Spleen (tissue), 11 donors: Measurements from ENCODE around the gene FBLN5. TPM values are rescaled to one million over a fixed set of nuclear protein-coding genes. Genes with fewer than 3 reads are reported as not detected.
A peak's percentile ranks its signal among the peaks of the same experiment; 100 is the strongest.

Experiments used
- DNase-seq: peaks from one replicate; pipeline ENCODE4 v3.0.0-alpha.2; 2020
- H3K27ac ChIP-seq, 8 donors: fragments of 200-600 bp; sonication (generic) in 7 of 8; 1 replicate in 4 of 8; 2 replicates in 4 of 8; pipeline versions ENCODE4 v1.5.0 to v1.8.0; 2016 to 2021; ENCODE audit warnings: inconsistent platforms in 4 of 8, mild to moderate bottlenecking in 4 of 8, moderate library complexity in 1 of 8
- H3K27me3 ChIP-seq, 7 donors: fragments of 200-600 bp; sonication (generic) in 6 of 7; replicated peaks in 1 of 7; 1 replicate in 4 of 7; 2 replicates in 3 of 7; pipeline versions ENCODE4 v1.5.0 to v1.8.0; 2016 to 2021; ENCODE audit warnings: inconsistent platforms in 3 of 7, mild to moderate bottlenecking in 1 of 7
- H3K36me3 ChIP-seq, 6 donors: fragments of 200-600 bp; sonication (generic) in 5 of 6; 1 replicate in 4 of 6; 2 replicates in 2 of 6; pipeline versions ENCODE4 v1.5.0 to v1.8.0; 2016 to 2021; ENCODE audit warnings: inconsistent platforms in 2 of 6
- H3K4me1 ChIP-seq, 6 donors: fragments of 200-600 bp; sonication (generic) in 5 of 6; 1 replicate in 3 of 6; 2 replicates in 3 of 6; pipeline versions ENCODE4 v1.5.0 to v1.8.0; 2016 to 2021; ENCODE audit warnings: inconsistent platforms in 3 of 6
- H3K4me3 ChIP-seq, 8 donors: fragments of 200-600 bp; sonication (generic) in 7 of 8; 1 replicate in 4 of 8; 2 replicates in 4 of 8; pipeline versions ENCODE4 v1.5.0 to v1.8.0; 2016 to 2021; ENCODE audit warnings: inconsistent platforms in 4 of 8, mild to moderate bottlenecking in 4 of 8, moderate library complexity in 2 of 8
- H3K9me3 ChIP-seq, 8 donors: fragments of 200-600 bp; sonication (generic) in 7 of 8; 1 replicate in 4 of 8; 2 replicates in 4 of 8; pipeline versions ENCODE4 v1.5.0 to v1.8.0; 2016 to 2021; ENCODE audit warnings: inconsistent platforms in 4 of 8
- CTCF ChIP-seq, 11 experiments: fragments of 200-600 bp in 7 of 11; fragments of 450-650 bp in 4 of 11; sonication (generic) in 4 of 11; IDR thresholded peaks in 8 of 11; conservative IDR thresholded peaks in 3 of 11; 1 replicate in 7 of 11; 2 replicates in 4 of 11; pipeline versions ENCODE4 v1.4.0 to v1.8.0; 2016 to 2021; ENCODE audit warnings: antibody characterized with exemption in 11 of 11, inconsistent platforms in 4 of 11, mild to moderate bottlenecking in 1 of 11
- POLR2A ChIP-seq, 3 donors: fragments of 450-650 bp; IDR thresholded peaks; one replicate each; pipeline ENCODE4 v1.5.1; 2017; ENCODE audit warnings: antibody characterized with exemption in 3 of 3, mild to moderate bottlenecking in 1 of 3
- POLR2AphosphoS5 ChIP-seq, 3 donors: sonication (generic); formaldehyde crosslinking; IDR thresholded peaks; one replicate each; pipeline ENCODE4 v1.5.1; 2017; ENCODE audit warnings: antibody characterized with exemption in 3 of 3
- WGBS, 5 donors: extraction: QIAGEN DNeasy Blood & Tissue Kit in 3 of 5; methylation state at CpG; one replicate each; pipeline versions ENCODE4 v1.1.5 to v1.1.7; 2013 to 2018; 5-methylcytosine and 5-hydroxymethylcytosine counted together
- intact Hi-C: fragments of 100-400 bp; cut with DNase I; formaldehyde crosslinking; loops from one replicate; pipeline ENCODE4 v1.15.0; 2023; ENCODE audit warnings: low total_unique reads
- polyA plus RNA-seq, 3 donors: library from polyadenylated mRNA; stranded (reverse); fragments of 200-250 nt; gene quantifications; one replicate each; pipeline ENCODE4 v1.2.1, GENCODE V29; 2013
- total RNA-seq, 7 donors: library from RNA; depleted of rRNA in 3 of 7; stranded (reverse); fragments of >200 nt in 3 of 7; fragmentation: NEBNext Ultra II Directional in 4 of 7; extraction: Animal tissue kit (Norgen Biotek cat#: 25700) in 4 of 7; gene quantifications; one replicate each; pipeline versions ENCODE4 v1.1.0 to v1.2.1, GENCODE V29; 2016 to 2021
- donor health status: healthy with polysubstance abuse.
- donor health status: DM: no; HTN: no; CAD: no; lungs with moderate emphysema.
- donor health status: DM: no; HTN: no; CAD: no.
- donor health status: Bipolar disorder and iron deficiency.
- donor health status: healthy.
- donor health status: DM: no; HTN: no; CAD: no.
- donor health status: DM: yes; HTN: yes; CAD: no.

The FBLN5 gene
- total and polyA plus RNA-seq, 10 donors, result 26.4 to 396 (median 102) TPM

DNA sequence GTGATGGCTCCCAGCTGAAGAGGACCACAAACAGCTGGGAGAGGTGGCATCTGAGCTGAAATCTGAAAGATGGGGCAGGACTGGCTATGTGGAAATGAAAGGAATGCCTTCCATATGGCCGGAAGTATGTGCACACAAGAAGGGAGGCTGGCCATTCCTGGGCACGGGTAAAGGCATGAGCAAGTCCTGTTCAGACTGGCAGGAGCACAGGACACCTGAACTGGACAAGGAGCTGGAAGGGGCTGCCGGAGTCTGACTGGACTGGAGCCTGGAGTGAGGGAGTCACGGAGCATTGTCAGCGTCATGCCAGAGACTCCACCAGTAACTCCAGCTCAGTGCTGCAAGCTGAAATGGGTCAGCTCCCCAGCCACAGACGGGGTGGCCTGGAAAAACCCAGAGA is 68.3 kb downstream of the FBLN5 start:
- peaks cover 0 to 50% (median 0%) of the 10 kb centered on the region in 6 donors for H3K36me3 ChIP-seq
- intact Hi-C loops, result no loop called here
- H3K27me3 ChIP-seq, result no peaks in the 10 kb centered on the region
- no peaks in the 10 kb centered on the region for H3K9me3 ChIP-seq
- no peak for TF ChIP-seq POLR2A (IDR thresholded peaks at IDR 0.05)
- TF ChIP-seq POLR2AphosphoS5 (IDR thresholded peaks at IDR 0.05), result peak in 1 of 3 donors; percentile 15
- WGBS, 5 donors, result 74 to 87% (median 76%) methylated on average over 6 of the region's 6 CpGs
- H3K4me3 ChIP-seq, result no peak overlapping the region
- no peak overlapping the region for H3K27ac ChIP-seq
- DNase-seq, result no peak
- peaks cover 0 to 31% (median 6%) of the 10 kb centered on the region in 6 donors for H3K4me1 ChIP-seq

GRCh38 chr14:91878274-91878673 is 69.2 kb downstream of the FBLN5 start:
- no peaks in the 10 kb centered on the region for H3K27me3 ChIP-seq
- H3K4me3 ChIP-seq, result no peak overlapping the region
- TF ChIP-seq POLR2A (IDR thresholded peaks at IDR 0.05), result no peak
- no peak for TF ChIP-seq CTCF (IDR thresholded peaks at IDR 0.05 in 8 of 11, conservative IDR thresholded peaks at IDR 0.05 in 3 of 11)
- TF ChIP-seq POLR2AphosphoS5 (IDR thresholded peaks at IDR 0.05), result no peak
- 93 to 98% (median 96%) methylated on average over 5 of the region's 5 CpGs for WGBS, 5 donors
- H3K9me3 ChIP-seq, result no peaks in the 10 kb centered on the region
- no peak overlapping the region for H3K27ac ChIP-seq
- H3K4me1 ChIP-seq, result peaks cover 4 to 40% (median 15%) of the 10 kb centered on the region in 6 donors
- peaks cover 0 to 59% (median 0%) of the 10 kb centered on the region in 6 donors for H3K36me3 ChIP-seq
- intact Hi-C loops, result no loop called here
- no peak for DNase-seq

DNA sequence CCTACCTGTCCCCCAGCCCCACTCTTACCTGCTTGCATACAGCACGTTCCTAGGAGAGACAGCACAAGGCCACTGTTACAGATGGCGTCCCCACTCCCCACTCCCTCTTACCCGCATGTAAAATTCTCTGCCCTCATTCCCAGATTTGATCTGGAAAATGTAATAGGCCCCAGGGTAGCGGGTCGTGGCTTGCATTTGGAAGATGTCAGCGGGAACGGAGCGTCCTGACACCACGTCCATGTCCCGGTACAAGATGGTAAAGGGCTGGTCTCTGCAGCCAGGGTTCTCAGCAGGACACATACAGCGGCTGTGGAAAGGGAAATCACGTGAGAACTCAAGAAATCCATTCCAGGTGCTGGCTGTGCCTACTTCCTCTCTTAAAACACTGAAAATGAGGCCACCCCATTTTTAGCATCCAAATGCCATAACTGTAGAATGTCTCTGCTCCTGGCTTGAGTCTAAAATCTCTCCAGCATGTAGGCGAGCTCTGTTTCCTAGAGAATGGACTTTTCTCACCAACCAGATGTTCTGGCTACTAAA is 70.0 kb downstream of the FBLN5 start:
- H3K9me3 ChIP-seq, result no peaks in the 10 kb centered on the region
- WGBS, 5 donors, result 61 to 86% (median 65%) methylated on average over 13 of the region's 13 CpGs
- peaks cover 11 to 43% (median 23%) of the 10 kb centered on the region in 6 donors for H3K4me1 ChIP-seq
- peaks cover 0 to 58% (median 0%) of the 10 kb centered on the region in 6 donors for H3K36me3 ChIP-seq
- TF ChIP-seq POLR2A (IDR thresholded peaks at IDR 0.05), result no peak
- no peaks in the 10 kb centered on the region for H3K27me3 ChIP-seq
- intact Hi-C loops, result no loop called here
- H3K27ac ChIP-seq, result no peak overlapping the region
- no peak overlapping the region for H3K4me3 ChIP-seq
- no peak for DNase-seq

- WGBS, 5 donors, result 83 to 96% (median 95%) methylated on average over 6 of the region's 6 CpGs
- Histone ChIP-seq H3K27me3 (no peaks in the 10 kb centered on the region), H3K9me3 (no peaks in the 10 kb centered on the region), H3K4me1 (peaks cover 17 to 50% (median 33%) of the 10 kb centered on the region in 6 donors), H3K27ac (no peak overlapping the region), H3K36me3 (peaks cover 0 to 55% (median 0%) of the 10 kb centered on the region in 6 donors), H3K4me3 (no peak overlapping the region)
- DNase-seq, result no peak
- intact Hi-C loops, result no loop called here
- no peak for TF ChIP-seq CTCF (IDR thresholded peaks at IDR 0.05 in 8 of 11, conservative IDR thresholded peaks at IDR 0.05 in 3 of 11)
- TF ChIP-seq POLR2A (IDR thresholded peaks at IDR 0.05), result no peak
- TF ChIP-seq POLR2AphosphoS5 (IDR thresholded peaks at IDR 0.05), result no peak
These were observed 71.0 kb downstream of the FBLN5 start for GRCh38 chr14:91876492-91876891.

DNA sequence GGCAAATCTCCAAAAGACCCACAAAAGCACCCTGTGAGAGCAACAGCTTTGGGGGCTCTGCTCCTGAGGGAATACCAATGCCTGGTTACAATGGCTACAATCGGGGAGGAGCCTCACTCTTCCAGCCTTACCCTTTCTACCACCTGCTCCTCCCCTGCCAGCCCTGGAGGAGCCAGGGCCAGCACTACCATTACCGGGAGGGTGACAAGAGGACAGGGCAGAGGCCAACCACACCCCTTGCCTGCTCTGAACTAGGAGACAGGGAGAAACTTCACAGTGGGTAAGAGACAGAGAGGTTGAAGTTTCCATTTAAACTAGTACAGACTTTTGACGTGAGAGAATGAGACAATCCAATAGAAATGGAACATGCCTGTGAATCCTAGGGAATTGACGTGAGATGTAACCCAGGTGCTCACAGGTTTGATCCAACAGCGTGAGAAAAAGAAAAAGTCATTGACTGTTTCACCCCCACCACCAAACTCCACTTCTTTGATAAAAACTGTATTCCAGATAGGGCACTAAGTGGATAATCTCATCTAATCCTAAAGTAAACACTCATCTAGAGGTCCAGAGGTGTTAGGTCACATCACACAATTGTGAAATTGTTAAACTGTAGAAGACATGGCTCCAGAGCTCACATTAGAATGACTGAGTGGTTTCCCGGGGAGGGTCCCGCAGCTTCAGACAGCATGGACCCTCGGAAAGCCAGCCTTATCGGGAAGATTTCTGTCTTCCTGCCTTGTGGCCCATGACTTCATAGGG is 71.8 kb downstream of the FBLN5 start:
- peak overlapping the region in 3 of 8 donors; percentile 8 to 34 (median 28) for H3K27ac ChIP-seq
- no peak for TF ChIP-seq POLR2AphosphoS5 (IDR thresholded peaks at IDR 0.05)
- no peak for TF ChIP-seq POLR2A (IDR thresholded peaks at IDR 0.05)
- no peak for TF ChIP-seq CTCF (IDR thresholded peaks at IDR 0.05 in 8 of 11, conservative IDR thresholded peaks at IDR 0.05 in 3 of 11)

More for the DNA sequence above, 71.8 kb downstream of the FBLN5 start:
- H3K4me3 ChIP-seq, result no peak overlapping the region
- no peaks in the 10 kb centered on the region for H3K9me3 ChIP-seq
- DNase-seq, result no peak
- peaks cover 0 to 56% (median 0%) of the 10 kb centered on the region in 6 donors for H3K36me3 ChIP-seq
- no peaks in the 10 kb centered on the region for H3K27me3 ChIP-seq
- intact Hi-C loops, result no loop called here
- 80 to 92% (median 87%) methylated on average over 9 of the region's 9 CpGs for WGBS, 5 donors
- peaks cover 17 to 57% (median 38%) of the 10 kb centered on the region in 6 donors for H3K4me1 ChIP-seq
